ENCODE measurements around the gene SLC22A3.

The SLC22A3 gene

GRCh38 chr6:160420969-160421556, 72.9 kb downstream of the SLC22A3 start:
- no peaks in the 10 kb centered on the region for H3K36me3 Mint-ChIP-seq (ENCODE audit: low read depth)
- no peak overlapping the region for H3K27ac Mint-ChIP-seq
- no peaks in the 10 kb centered on the region for H3K4me1 Mint-ChIP-seq
- no peak for DNase-seq
- H3K4me3 Mint-ChIP-seq = no peak overlapping the region
- TF ChIP-seq, protein P1, sequence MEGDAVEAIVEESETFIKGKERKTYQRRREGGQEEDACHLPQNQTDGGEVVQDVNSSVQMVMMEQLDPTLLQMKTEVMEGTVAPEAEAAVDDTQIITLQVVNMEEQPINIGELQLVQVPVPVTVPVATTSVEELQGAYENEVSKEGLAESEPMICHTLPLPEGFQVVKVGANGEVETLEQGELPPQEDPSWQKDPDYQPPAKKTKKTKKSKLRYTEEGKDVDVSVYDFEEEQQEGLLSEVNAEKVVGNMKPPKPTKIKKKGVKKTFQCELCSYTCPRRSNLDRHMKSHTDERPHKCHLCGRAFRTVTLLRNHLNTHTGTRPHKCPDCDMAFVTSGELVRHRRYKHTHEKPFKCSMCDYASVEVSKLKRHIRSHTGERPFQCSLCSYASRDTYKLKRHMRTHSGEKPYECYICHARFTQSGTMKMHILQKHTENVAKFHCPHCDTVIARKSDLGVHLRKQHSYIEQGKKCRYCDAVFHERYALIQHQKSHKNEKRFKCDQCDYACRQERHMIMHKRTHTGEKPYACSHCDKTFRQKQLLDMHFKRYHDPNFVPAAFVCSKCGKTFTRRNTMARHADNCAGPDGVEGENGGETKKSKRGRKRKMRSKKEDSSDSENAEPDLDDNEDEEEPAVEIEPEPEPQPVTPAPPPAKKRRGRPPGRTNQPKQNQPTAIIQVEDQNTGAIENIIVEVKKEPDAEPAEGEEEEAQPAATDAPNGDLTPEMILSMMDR (IDR thresholded peaks at IDR 0.05) = no peak
- no peaks in the 10 kb centered on the region for H3K9me3 Mint-ChIP-seq
- H3K27me3 Mint-ChIP-seq (ENCODE audit: low read depth, poor library complexity) = peaks cover 8% of the 10 kb centered on the region

GRCh38 chr6:160421854-160422253, 73.7 kb downstream of the SLC22A3 start:
- H3K27me3 Mint-ChIP-seq (ENCODE audit: low read depth, poor library complexity) = peaks cover 13% of the 10 kb centered on the region
- H3K9me3 Mint-ChIP-seq = no peaks in the 10 kb centered on the region
- H3K4me1 Mint-ChIP-seq = no peaks in the 10 kb centered on the region
- H3K4me3 Mint-ChIP-seq = no peak overlapping the region
- TF ChIP-seq, protein P1 (IDR thresholded peaks at IDR 0.05) = no peak
- H3K36me3 Mint-ChIP-seq (ENCODE audit: low read depth) = no peaks in the 10 kb centered on the region
- DNase-seq = no peak
- no peak overlapping the region for H3K27ac Mint-ChIP-seq

GRCh38 chr6:160424256-160424655, 76.1 kb downstream of the SLC22A3 start:
- TF ChIP-seq, protein P1 (IDR thresholded peaks at IDR 0.05) = no peak
- Mint-ChIP-seq H3K27me3 (ENCODE audit: low read depth, poor library complexity) (peaks cover 19% of the 10 kb centered on the region), H3K27ac (no peak overlapping the region), H3K4me1 (peaks cover 5% of the 10 kb centered on the region), H3K9me3 (no peaks in the 10 kb centered on the region), H3K4me3 (no peak overlapping the region), H3K36me3 (ENCODE audit: low read depth) (no peaks in the 10 kb centered on the region)
- DNase-seq = no peak

DNA sequence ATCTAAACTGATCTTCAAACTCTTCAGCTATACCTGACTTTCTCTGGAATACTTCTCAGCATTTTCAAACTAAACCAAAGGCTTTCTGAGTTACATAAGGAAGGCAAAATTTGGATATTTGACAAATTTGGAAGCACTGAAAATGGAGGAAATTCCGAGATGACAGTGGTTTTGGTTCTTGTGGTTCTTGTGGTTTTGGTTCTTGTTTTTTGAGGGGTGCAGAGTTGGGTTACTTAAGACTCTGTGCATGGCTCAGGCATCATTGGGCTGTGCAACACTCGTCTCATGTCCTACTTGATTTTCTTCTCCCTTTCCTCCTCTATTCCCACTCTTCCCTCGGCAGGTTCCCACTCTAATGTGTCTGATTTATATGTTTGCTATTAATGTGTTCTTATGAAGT, 78.0 kb downstream of the SLC22A3 start:
- Mint-ChIP-seq H3K27me3 (ENCODE audit: low read depth, poor library complexity) (peaks cover 16% of the 10 kb centered on the region), H3K4me1 (peaks cover 21% of the 10 kb centered on the region), H3K27ac (no peak overlapping the region), H3K9me3 (no peaks in the 10 kb centered on the region), H3K4me3 (no peak overlapping the region), H3K36me3 (ENCODE audit: low read depth) (no peaks in the 10 kb centered on the region)
- no peak for DNase-seq
- TF ChIP-seq, protein P1 (IDR thresholded peaks at IDR 0.05) = no peak

GRCh38 chr6:160427312-160428068, 79.3 kb downstream of the SLC22A3 start:
- no peak overlapping the region for H3K4me3 Mint-ChIP-seq
- peaks cover 30% of the 10 kb centered on the region for H3K4me1 Mint-ChIP-seq
- DNase-seq = no peak
- H3K27ac Mint-ChIP-seq = no peak overlapping the region
- peaks cover 13% of the 10 kb centered on the region for H3K27me3 Mint-ChIP-seq (ENCODE audit: low read depth, poor library complexity)
- TF ChIP-seq, protein P1 (IDR thresholded peaks at IDR 0.05) = no peak
- H3K36me3 Mint-ChIP-seq (ENCODE audit: low read depth) = no peaks in the 10 kb centered on the region
- no peaks in the 10 kb centered on the region for H3K9me3 Mint-ChIP-seq

DNA sequence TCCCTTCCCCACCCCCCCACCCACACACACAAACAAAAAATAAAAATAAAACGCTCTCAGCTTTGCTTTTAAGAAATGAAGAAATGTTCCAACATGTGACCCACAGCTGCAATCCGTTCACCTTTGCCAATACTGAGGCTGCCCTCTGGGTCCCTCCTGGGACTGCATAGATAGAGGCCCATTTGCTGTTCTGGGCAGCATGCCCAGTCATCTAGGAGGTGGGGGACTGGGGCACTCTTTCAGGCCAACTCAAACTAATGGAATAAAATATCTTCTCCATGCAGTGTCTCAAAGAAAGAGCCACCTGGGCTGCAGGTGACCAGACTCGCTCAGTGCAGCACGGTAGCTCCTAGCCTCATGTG, 79.9 kb downstream of the SLC22A3 start:
- TF ChIP-seq, protein P1 (IDR thresholded peaks at IDR 0.05) = no peak
- H3K4me3 Mint-ChIP-seq = no peak overlapping the region
- H3K9me3 Mint-ChIP-seq = no peaks in the 10 kb centered on the region
- no peak overlapping the region for H3K27ac Mint-ChIP-seq
- peaks cover 30% of the 10 kb centered on the region for H3K4me1 Mint-ChIP-seq
- peaks cover 13% of the 10 kb centered on the region for H3K27me3 Mint-ChIP-seq (ENCODE audit: low read depth, poor library complexity)
- DNase-seq = no peak
- H3K36me3 Mint-ChIP-seq (ENCODE audit: low read depth) = no peaks in the 10 kb centered on the region

Measured in nephron progenitor cell (in vitro differentiated cells).